CD4-positive, alpha-beta T cell treated with Interleukin-4 for 4 hours (primary cell): Measurements from ENCODE around the gene SRP9.
"Not testable (repeated sequence)": the region's sequence is repeated elsewhere in the genome, so short reads cannot be mapped to it uniquely, and the experiment has no call there.

ENCODE experiments used
- DNase-seq: peaks from one replicate; pipeline ENCODE4 v3.0.0-alpha.2; 2020

SRP9 gene

GRCh38 chr1:225817611-225818061, 40.0 kb downstream of the SRP9 start:
- no peak for DNase-seq

DNA sequence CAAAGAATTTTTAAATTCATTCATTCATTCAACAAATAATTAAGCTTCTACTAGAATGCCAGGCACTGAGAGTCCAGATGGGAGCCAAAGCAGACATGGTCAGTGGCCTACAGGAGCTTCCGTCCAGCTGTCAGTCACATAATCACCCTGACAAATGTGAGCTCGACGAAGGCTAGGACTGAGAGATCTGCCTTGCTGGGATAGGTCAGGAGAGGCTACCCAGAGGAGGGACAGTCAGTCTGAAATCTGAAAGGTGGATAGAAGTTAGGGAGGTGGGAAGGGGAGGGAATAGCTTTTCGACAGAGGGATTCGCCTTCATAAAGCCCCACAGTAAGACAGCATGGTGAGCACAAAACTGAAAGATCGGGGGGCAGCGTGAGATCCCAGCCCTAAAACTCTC, 40.6 kb downstream of the SRP9 start:
- no peak for DNase-seq

GRCh38 chr1:225819346-225820192, 41.9 kb downstream of the SRP9 start:
- no peak for DNase-seq

- DNase-seq, result no peak
Observed at GRCh38 chr1:225820522-225821120, 43.0 kb downstream of the SRP9 start.

DNA sequence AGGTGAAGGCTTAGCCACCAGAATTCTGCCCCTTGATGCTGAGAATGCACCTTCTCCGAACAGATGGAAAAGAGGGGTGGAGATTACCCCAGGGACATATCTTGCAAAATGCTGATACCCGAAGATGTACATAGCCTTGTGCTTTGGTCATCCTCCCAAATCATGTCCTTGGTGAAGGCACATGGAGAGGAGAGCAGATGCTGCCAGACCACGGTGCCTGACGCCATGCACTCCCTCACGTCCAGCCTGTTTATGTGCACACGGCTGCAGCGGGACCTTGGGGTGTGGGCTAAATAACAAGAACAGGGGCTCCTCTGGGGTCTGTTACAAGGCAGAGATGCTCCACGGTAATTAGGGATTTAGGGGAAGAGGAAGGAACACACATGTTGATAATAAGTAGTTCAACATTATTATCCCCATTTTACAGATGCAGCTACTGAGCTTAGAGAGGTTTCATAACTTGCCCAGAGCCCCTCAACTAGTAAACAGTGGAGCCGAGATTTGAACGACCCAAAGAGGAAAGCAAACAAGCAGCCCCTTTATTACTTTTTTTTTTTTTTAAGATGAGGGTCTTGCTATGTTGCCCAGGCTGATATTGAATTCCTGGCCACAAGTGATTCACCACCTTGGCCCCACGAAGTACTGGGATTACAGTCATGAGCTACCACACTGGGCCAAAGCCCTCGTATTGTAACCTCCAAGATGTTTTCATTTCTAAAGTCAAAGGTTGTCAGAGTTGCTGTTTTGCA, 45.2 kb downstream of the SRP9 start:
- DNase-seq, result no peak

DNA sequence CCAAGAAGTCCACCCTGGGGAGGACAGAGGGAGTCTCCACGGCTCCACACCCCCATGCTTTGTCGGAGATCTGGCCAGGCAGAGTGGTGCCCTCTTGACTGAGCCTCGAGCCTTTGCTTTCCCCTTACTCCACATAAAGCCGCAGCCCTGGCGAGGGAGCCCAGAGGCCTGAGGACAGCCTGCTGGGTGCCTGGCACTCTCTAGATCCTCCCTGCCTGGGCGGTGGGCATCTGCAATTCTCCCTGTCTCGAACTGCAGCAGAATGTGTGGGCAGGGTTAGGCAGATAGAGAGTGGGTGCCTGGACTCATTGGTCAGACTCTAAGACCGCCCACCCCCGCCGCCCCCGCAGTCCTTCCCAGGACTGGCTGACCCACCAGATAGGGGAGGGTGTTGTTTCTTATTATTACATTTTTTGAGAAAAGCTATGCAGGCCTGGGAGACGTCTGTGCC, 46.2 kb downstream of the SRP9 start:
- DNase-seq, result no peak

GRCh38 chr1:225824533-225824941, 46.9 kb downstream of the SRP9 start:
- DNase-seq, result no peak

GRCh38 chr1:225825078-225825477, 47.5 kb downstream of the SRP9 start:
- DNase-seq, result no peak

- DNase-seq, result no peak
Observed at GRCh38 chr1:225825607-225826007, 48.0 kb downstream of the SRP9 start.

- DNase-seq, result no peak
Observed at GRCh38 chr1:225827076-225827475, 49.5 kb downstream of the SRP9 start.

DNA sequence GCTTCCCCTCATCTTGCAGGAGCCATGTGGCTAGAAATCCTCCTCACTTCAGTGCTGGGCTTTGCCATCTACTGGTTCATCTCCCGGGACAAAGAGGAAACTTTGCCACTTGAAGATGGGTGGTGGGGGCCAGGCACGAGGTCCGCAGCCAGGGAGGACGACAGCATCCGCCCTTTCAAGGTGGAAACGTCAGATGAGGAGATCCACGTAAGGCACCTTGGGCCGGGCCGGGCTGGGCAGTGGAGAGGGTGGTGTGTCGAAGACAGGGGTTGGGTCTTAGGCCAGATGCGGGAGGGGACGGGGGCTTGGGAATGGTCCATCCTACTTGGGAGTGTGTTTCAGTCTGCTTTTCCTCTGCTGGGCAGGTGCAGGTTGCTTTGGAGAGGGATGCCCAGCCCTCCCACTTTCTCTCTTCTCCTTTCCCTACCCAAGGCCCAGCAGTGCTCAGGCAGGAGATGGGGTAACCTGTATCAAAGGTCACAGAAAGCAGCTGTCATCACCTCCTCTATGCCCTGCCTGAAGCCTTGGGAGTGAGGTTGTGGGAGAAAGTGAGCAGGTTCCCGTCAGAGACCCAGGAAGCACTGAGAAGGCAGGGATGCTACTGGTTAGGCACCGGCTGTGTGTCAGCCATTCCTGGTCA, 51.2 kb downstream of the SRP9 start:
- no peak for DNase-seq

DNA sequence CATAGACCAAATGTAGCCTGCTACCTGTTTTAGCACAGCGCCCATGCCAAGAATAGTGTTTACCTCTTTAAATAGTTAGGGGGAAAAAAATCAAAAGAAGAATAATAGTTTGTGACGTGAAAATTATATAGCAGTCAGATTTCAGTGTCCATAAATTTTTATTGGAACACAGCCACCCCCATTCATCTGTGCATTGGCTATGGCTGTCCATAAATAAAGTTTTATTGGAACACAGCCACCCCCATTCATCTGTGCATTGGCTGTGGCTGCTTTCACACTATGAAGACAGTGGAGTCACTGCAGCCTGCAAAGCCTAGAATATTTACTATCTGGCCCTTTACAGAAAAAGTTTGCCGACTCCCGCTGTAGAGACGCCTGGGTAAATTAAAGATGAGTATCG, 53.2 kb downstream of the SRP9 start:
- DNase-seq, result no peak

GRCh38 chr1:225834417-225835329, 57.0 kb downstream of the SRP9 start:
- DNase-seq, result no peak

DNA sequence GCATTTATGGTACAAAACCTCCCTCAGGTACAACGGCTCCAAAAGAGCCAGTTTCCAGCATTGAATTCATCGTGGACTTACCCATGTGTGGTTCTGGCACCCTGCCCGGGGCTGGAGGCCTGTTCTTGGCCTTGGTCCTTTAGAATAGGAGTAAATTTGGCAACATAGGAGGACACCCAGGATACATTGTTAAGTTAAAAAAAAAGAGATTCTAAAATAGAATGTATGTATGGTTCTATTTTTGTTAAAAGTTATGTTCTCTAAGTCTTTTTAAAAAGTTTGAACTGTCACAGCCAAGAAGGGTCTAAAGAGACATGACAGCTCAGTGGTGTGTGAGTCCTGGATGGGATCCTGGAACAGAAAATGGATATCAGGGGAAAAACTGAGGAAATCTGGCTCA, 58.2 kb downstream of the SRP9 start:
- DNase-seq, result no peak

DNA sequence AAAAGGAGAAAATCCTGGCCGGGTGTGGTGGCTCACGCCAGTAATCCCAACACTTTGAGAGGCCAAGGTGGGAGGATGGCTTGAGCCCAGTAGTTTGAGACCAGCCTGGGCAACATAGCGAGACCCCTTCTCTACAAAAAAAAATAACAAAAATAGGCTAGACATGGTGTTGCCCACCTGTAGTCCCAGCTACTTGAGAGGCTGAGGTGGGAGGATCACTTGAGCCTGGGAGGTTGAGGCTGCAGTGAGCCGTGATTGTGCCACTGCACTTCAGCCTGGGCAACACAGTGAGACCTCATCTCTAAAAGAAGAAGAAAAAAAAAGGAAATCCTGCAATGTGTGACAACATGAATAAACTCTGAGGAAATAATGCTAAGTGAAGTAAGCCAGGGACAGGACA, 58.7 kb downstream of the SRP9 start:
- not testable (repeated sequence) for DNase-seq

DNA sequence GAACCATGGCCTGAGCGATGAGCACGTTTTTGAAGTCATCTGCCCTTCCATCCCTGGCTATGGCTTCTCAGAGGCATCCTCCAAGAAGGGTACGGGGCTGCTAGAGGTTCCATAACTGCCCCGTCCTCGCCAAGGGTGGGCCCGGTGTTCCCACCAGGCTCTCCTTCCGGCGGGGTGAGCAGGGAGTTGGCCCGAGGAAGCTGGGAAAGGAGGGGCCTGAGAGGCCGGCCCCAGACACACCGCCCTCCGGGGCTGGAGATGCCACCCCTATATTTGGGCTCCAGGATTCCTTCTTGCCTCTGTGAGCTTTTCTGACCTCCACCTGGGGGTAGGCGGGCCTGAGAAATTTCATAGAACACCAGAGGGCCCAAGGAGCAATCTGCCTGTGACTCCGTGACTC, 61.2 kb downstream of the SRP9 start:
- DNase-seq, result no peak
